Heart left ventricle (tissue), 16 donors: ENCODE measurements around the gene RNU5D-1. TPM values are rescaled to one million over a fixed set of nuclear protein-coding genes. Genes with fewer than 3 reads are reported as not detected.
A peak's percentile ranks its signal among the peaks of the same experiment; 100 is the strongest.

Source experiments
- ATAC-seq, 4 donors: fragments of 200-7000 bp; cut with Tn5 transposase; one replicate each; pipeline ENCODE4 v1.9.1; 2020 to 2022; ENCODE audit warnings: moderate library complexity in 4 of 4, mild to moderate bottlenecking in 3 of 4, moderate number of reproducible peaks in 1 of 4
- DNase-seq, 5 donors: peaks; one replicate each; pipeline ENCODE4 v3.0.0-alpha.2; 2020
- H3K27ac ChIP-seq, 12 donors: fragments of 200-600 bp; sonication (generic) in 4 of 12; one replicate each; pipeline versions ENCODE4 v1.5.0 to v1.8.0; 2016 to 2022; ENCODE audit warnings: mild to moderate bottlenecking in 2 of 12
- H3K27me3 ChIP-seq, 9 donors: fragments of 200-600 bp; sonication (generic) in 2 of 9; one replicate each; pipeline versions ENCODE4 v1.5.1 to v1.8.0; 2016 to 2022; ENCODE audit warnings: mild to moderate bottlenecking in 3 of 9
- H3K36me3 ChIP-seq, 9 donors: fragments of 200-600 bp; sonication (generic) in 2 of 9; one replicate each; pipeline versions ENCODE4 v1.5.0 to v1.8.0; 2018 to 2022; ENCODE audit warnings: mild to moderate bottlenecking in 2 of 9
- H3K4me1 ChIP-seq, 12 donors: fragments of 200-600 bp; sonication (generic) in 4 of 12; one replicate each; pipeline versions ENCODE4 v1.5.0 to v1.8.0; 2016 to 2022; ENCODE audit warnings: mild to moderate bottlenecking in 3 of 12
- H3K4me3 ChIP-seq, 12 donors: fragments of 200-600 bp; sonication (generic) in 4 of 12; one replicate each; pipeline versions ENCODE4 v1.5.0 to v1.8.0; 2017 to 2022; ENCODE audit warnings: mild to moderate bottlenecking in 9 of 12, moderate library complexity in 4 of 12
- H3K9me3 ChIP-seq, 12 donors: fragments of 200-600 bp; sonication (generic) in 4 of 12; one replicate each; pipeline versions ENCODE4 v1.5.0 to v1.8.0; 2016 to 2022; ENCODE audit warnings: mild to moderate bottlenecking in 1 of 12
- POLR2A ChIP-seq, 2 donors: fragments of 450-650 bp; IDR thresholded peaks; one replicate each; pipeline ENCODE4 v1.6.1; 2017; ENCODE audit warnings: antibody characterized with exemption in 2 of 2, mild to moderate bottlenecking in 2 of 2, moderate library complexity in 2 of 2
- WGBS, 4 donors: extraction: QIAGEN DNeasy Blood & Tissue Kit in 2 of 4; methylation state at CpG; one replicate each; pipeline versions ENCODE4 v1.1.5 to v1.1.7; 2013 to 2018; 5-methylcytosine and 5-hydroxymethylcytosine counted together
- intact Hi-C, 10 donors: fragments of 100-400 bp; cut with DNase I; formaldehyde crosslinking; loops; one replicate each; pipeline versions ENCODE4 v1.11.1 to v1.14.2; 2022
- polyA plus RNA-seq, 2 donors: library from polyadenylated mRNA; stranded (reverse); fragments of 200-250 nt; gene quantifications; one replicate each; pipeline ENCODE4 v1.2.3, GENCODE V29; 2013
- total RNA-seq, 9 donors: library from RNA; depleted of rRNA in 2 of 9; stranded (reverse); fragments of >200 nt in 2 of 9; fragmentation: NEBNext Ultra II Directional in 3 of 9; extraction: Animal tissue kit (Norgen Biotek cat#: 25700) in 3 of 9; gene quantifications; one replicate each; pipeline versions ENCODE4 v1.1.0 to v1.2.4, GENCODE V29; 2016 to 2023
- TF ChIP-seq, protein P1 (sequence below), 12 donors: fragments of 200-600 bp; sonication (generic) in 4 of 12; IDR thresholded peaks; one replicate each; pipeline versions ENCODE4 v1.5.0 to v1.8.0; 2018 to 2022; ENCODE audit warnings: antibody characterized with exemption in 12 of 12, mild to moderate bottlenecking in 5 of 12
- donor health status: ischemic (EF 13 %, LVEDD 7.1; RV severe dilation, severe dysfunction).
- donor health status: healthy with polysubstance abuse.
- donor health status: DM: no; HTN: yes; CAD: no.
- donor health status: DM: no; HTN: no; CAD: no.
- donor health status: ischemic (EF 25% LVEDD 6.9; RV normal size, moderate dysfunction).
- donor health status: ischemic (EF 25% LVEDD 5.7; RV mildly dilated, moderate dysfunction).
- donor health status: healthy.
- donor health status: DM: yes; HTN: yes; CAD: no.
- donor health status: ischemic (EF 35%, LVEDD 5.7; RV mildly dilated, moderate dysfunction).
- donor health status: nonischemic (EF 11% LVEDD 7.7; RV severe dilation, severe dysfunction).
- donor health status: DM: yes; HTN: yes; CAD: no.
- donor health status: PGD.
- donor health status: ischemic (EF 29% LVEDD 5.4; RV normal size, mild dysfunction).
- donor health status: nonischemic (EF 23%, LVEDD 6.1; RV moderate dilation, normal function).

RNU5D-1 gene
- total and polyA plus RNA-seq, 11 donors = not detected

DNA sequence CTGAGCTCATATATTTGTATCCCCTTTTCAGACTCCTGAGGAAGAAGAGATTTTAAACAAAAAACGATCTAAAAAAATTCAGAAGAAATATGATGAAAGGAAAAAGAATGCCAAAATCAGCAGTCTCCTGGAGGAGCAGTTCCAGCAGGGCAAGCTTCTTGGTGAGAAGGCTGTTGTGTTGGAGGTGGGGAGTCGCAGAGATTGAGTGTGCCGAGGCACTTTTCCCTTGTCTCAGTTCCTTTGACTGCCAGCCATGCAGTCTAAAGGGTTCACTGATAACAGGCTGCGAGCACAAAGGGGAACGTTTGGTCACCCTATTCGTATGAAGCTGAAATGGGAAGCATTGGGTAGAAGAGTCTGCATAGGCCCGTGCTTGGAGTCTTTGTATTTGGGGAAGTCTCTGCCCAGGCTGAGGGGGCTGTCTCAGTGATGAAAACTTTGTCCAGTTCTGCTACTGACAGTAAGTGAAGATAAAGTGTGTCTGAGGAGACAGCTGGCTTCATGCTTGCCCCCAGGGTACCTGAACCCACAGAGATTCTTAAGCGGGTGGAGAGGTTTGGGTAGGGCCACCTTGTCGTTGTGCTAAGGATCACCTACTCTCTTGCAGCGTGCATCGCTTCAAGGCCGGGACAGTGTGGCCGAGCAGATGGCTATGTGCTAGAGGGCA lies 47.1 kb upstream of the RNU5D-1 start:
- intact Hi-C loops = loop anchor here in 3 of 10 donors (5.0 to 10.0 kb wide), 3 partner anchors 41 to 527 kb away; partner anchors contain the start of genes KIF2C (in 1 of the 3) and RNU5D-1 (in 1 of the 3)
- Histone ChIP-seq H3K4me1 (peaks cover 2 to 38% (median 23%) of the 10 kb centered on the region in 12 donors), H3K4me3 (peak overlapping the region in 1 of 12 donors; percentile 16), H3K27me3 (no peaks in the 10 kb centered on the region), H3K27ac (no peak overlapping the region), H3K36me3 (peaks cover 0 to 59% (median 51%) of the 10 kb centered on the region in 9 donors), H3K9me3 (no peaks in the 10 kb centered on the region)
- DNase-seq (no peak), ATAC-seq (no peak)
- TF ChIP-seq POLR2A (IDR thresholded peaks at IDR 0.05) = no peak
- TF ChIP-seq, protein P1, sequence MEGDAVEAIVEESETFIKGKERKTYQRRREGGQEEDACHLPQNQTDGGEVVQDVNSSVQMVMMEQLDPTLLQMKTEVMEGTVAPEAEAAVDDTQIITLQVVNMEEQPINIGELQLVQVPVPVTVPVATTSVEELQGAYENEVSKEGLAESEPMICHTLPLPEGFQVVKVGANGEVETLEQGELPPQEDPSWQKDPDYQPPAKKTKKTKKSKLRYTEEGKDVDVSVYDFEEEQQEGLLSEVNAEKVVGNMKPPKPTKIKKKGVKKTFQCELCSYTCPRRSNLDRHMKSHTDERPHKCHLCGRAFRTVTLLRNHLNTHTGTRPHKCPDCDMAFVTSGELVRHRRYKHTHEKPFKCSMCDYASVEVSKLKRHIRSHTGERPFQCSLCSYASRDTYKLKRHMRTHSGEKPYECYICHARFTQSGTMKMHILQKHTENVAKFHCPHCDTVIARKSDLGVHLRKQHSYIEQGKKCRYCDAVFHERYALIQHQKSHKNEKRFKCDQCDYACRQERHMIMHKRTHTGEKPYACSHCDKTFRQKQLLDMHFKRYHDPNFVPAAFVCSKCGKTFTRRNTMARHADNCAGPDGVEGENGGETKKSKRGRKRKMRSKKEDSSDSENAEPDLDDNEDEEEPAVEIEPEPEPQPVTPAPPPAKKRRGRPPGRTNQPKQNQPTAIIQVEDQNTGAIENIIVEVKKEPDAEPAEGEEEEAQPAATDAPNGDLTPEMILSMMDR (IDR thresholded peaks at IDR 0.05) = no peak
- WGBS, 4 donors = 63 to 71% (median 66%) methylated on average over 13 of the region's 13 CpGs

DNA sequence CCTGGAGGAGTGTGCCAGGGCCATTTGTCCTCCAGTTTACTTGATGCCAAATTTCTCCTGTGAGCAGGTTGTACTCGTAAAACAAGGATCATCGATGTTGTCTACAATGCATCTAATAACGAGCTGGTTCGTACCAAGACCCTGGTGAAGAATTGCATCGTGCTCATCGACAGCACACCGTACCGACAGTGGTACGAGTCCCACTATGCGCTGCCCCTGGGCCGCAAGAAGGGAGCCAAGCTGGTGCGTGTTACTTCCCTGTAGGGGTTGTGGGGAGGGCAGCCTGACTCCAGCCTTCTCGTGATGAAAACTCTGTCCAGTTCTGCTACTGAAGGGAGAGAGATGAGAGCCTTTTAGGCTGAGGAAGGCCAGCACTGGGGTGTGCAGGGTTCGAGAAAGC lies 46.6 kb upstream of the RNU5D-1 start:
- no peaks in the 10 kb centered on the region for H3K9me3 ChIP-seq
- peak overlapping the region in 2 of 12 donors; percentile 95 to 99 for H3K27ac ChIP-seq
- TF ChIP-seq, protein P1 (IDR thresholded peaks at IDR 0.05) = no peak
- TF ChIP-seq POLR2A (IDR thresholded peaks at IDR 0.05) = no peak
- no peak for ATAC-seq
- H3K36me3 ChIP-seq = peaks cover 0 to 59% (median 51%) of the 10 kb centered on the region in 9 donors
- peak overlapping the region in 2 of 12 donors; percentile 16 to 87 for H3K4me3 ChIP-seq
- no peaks in the 10 kb centered on the region for H3K27me3 ChIP-seq
- 82 to 88% (median 83%) methylated on average over 14 of the region's 14 CpGs for WGBS, 4 donors
- intact Hi-C loops = loop anchor here in 3 of 10 donors (5.0 to 10.0 kb wide), 3 partner anchors 40 to 527 kb away; partner anchors contain the start of genes KIF2C (in 1 of the 3) and RNU5D-1 (in 1 of the 3)
- H3K4me1 ChIP-seq = peaks cover 2 to 38% (median 23%) of the 10 kb centered on the region in 12 donors
- no peak for DNase-seq

DNA sequence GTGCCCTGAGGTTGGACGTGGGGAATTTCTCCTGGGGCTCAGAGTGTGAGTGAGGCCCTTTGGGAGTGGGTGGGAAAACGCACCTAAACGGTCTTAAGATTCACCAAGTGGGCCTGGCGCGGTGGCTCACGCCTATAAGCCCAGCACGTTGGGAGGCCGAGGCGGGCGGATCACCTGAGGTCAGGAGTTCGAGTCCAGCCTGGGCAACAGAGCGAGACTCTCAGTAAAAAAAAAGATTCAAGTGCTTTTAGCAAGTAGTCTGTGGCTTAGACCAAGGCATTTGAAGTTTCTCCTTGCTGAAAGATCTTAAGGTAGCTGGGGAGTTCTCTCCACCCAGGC lies 45.7 kb upstream of the RNU5D-1 start:
- ATAC-seq (no peak), DNase-seq (no peak)
- 56 to 62% (median 60%) methylated on average over 12 of the region's 12 CpGs for WGBS, 4 donors
- intact Hi-C loops = loop anchor here in 3 of 10 donors (5.0 to 10.0 kb wide), 3 partner anchors 39 to 528 kb away; partner anchors contain the start of genes KIF2C (in 1 of the 3) and RNU5D-1 (in 1 of the 3)
- Histone ChIP-seq H3K4me1 (peaks cover 2 to 38% (median 23%) of the 10 kb centered on the region in 12 donors), H3K36me3 (peaks cover 0 to 54% (median 51%) of the 10 kb centered on the region in 9 donors), H3K27me3 (no peaks in the 10 kb centered on the region), H3K27ac (peak overlapping the region in 8 of 12 donors; percentile 85 to 99 (median 95)), H3K9me3 (no peaks in the 10 kb centered on the region), H3K4me3 (peak overlapping the region in 11 of 12 donors; percentile 68 to 95 (median 86))
- no peak for TF ChIP-seq POLR2A (IDR thresholded peaks at IDR 0.05)
- TF ChIP-seq, protein P1 (IDR thresholded peaks at IDR 0.05) = no peak
